Breast epithelium (tissue), 4 donors: ENCODE data around the gene MUC4. TPM values are rescaled to one million over a fixed set of nuclear protein-coding genes. Genes with fewer than 3 reads are reported as not detected.

Experiments
- DNase-seq, 2 donors: peaks; one replicate each; pipeline ENCODE4 v3.0.0-alpha.2; 2019; ENCODE audit warnings: low spot score in 2 of 2
- H3K27ac ChIP-seq, 2 donors: fragments of 200-600 bp; sonication (generic) in 1 of 2; one replicate each; pipeline ENCODE4 v1.5.1; 2016 to 2019; ENCODE audit warnings: mild to moderate bottlenecking in 1 of 2
- H3K27me3 ChIP-seq, 2 donors: fragments of 200-600 bp; sonication (generic) in 1 of 2; one replicate each; pipeline versions ENCODE4 v1.5.1 to v1.6.0; 2017 to 2019; ENCODE audit warnings: control low read depth in 1 of 2, mild to moderate bottlenecking in 1 of 2
- H3K36me3 ChIP-seq: fragments of 200-600 bp; one replicate; pipeline ENCODE4 v1.5.1; 2019
- H3K4me1 ChIP-seq, 2 donors: fragments of 200-600 bp; sonication (generic); one replicate each; pipeline ENCODE4 v1.5.1; 2016 to 2019; ENCODE audit warnings: control low read depth in 1 of 2
- H3K4me3 ChIP-seq, 3 donors: fragments of 200-600 bp; sonication (generic); 1 replicate in 2 of 3; 2 replicates in 1 of 3; pipeline ENCODE4 v1.5.1; 2016 to 2019; ENCODE audit warnings: mild to moderate bottlenecking in 3 of 3, moderate library complexity in 2 of 3
- H3K9me3 ChIP-seq, 2 donors: fragments of 200-600 bp; sonication (generic) in 1 of 2; one replicate each; pipeline ENCODE4 v1.5.1; 2016 to 2019; ENCODE audit warnings: control low read depth in 1 of 2
- POLR2A ChIP-seq: fragments of 450-650 bp; IDR thresholded peaks from one replicate; pipeline ENCODE4 v1.6.1; 2016; ENCODE audit warnings: antibody characterized with exemption, mild to moderate bottlenecking, moderate library complexity
- POLR2AphosphoS5 ChIP-seq, 3 donors: sonication (generic); formaldehyde crosslinking; IDR thresholded peaks; one replicate each; pipeline ENCODE4 v1.6.1; 2017; ENCODE audit warnings: antibody characterized with exemption in 3 of 3
- intact Hi-C: fragments of 100-400 bp; cut with DNase I; formaldehyde crosslinking; loops from one replicate; pipeline ENCODE4 v1.15.1; 2023; ENCODE audit warnings: low total_unique reads
- total RNA-seq, 3 donors: library from RNA; depleted of rRNA; stranded (reverse); fragments of >200 nt; gene quantifications; one replicate each; pipeline ENCODE4 v1.1.0, GENCODE V29; 2016
- TF ChIP-seq, protein P1 (sequence below), 3 donors: fragments of 450-650 bp; IDR thresholded peaks; one replicate each; pipeline ENCODE4 v1.5.1; 2016 to 2017; ENCODE audit warnings: antibody characterized with exemption in 3 of 3, mild to moderate bottlenecking in 3 of 3, moderate library complexity in 3 of 3

Gene MUC4, protein sequence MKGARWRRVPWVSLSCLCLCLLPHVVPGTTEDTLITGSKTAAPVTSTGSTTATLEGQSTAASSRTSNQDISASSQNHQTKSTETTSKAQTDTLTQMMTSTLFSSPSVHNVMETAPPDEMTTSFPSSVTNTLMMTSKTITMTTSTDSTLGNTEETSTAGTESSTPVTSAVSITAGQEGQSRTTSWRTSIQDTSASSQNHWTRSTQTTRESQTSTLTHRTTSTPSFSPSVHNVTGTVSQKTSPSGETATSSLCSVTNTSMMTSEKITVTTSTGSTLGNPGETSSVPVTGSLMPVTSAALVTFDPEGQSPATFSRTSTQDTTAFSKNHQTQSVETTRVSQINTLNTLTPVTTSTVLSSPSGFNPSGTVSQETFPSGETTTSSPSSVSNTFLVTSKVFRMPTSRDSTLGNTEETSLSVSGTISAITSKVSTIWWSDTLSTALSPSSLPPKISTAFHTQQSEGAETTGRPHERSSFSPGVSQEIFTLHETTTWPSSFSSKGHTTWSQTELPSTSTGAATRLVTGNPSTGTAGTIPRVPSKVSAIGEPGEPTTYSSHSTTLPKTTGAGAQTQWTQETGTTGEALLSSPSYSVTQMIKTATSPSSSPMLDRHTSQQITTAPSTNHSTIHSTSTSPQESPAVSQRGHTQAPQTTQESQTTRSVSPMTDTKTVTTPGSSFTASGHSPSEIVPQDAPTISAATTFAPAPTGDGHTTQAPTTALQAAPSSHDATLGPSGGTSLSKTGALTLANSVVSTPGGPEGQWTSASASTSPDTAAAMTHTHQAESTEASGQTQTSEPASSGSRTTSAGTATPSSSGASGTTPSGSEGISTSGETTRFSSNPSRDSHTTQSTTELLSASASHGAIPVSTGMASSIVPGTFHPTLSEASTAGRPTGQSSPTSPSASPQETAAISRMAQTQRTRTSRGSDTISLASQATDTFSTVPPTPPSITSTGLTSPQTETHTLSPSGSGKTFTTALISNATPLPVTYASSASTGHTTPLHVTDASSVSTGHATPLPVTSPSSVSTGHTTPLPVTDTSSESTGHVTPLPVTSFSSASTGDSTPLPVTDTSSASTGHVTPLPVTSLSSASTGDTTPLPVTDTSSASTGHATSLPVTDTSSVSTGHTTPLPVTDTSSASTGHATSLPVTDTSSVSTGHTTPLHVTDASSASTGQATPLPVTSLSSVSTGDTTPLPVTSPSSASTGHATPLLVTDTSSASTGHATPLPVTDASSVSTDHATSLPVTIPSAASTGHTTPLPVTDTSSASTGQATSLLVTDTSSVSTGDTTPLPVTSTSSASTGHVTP (N-terminal part only)
- total RNA-seq = 1 to 10 TPM in 1 of 3 donors, under 1 TPM in 1, not detected in 1; under 0.01 to 1.3 TPM

DNA sequence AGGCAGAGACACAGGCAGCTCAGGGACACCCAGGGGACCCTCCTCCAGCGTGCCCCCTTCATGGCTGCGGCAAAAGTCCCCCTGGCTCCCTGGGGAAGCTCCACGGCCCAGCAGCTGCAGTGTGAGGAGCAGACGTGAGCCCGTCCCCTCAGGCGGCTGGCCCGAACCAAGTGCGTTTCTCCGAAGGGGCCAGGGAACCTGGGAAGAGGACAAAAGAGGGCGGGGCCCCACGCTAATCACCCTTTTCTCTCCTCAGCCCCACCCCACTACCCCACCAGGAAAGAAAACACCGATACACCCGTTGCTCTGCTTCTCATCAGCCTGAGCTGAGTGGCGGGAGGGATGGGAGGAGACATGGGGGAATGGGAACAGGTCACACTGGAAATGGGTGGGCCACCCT is at the start of gene MUC4:
Gene MUC4, minus strand, starts transcription at position 174 of the 400 bp plus-strand sequence. Its CDS starts 112 bp downstream, at position 62.
- Histone ChIP-seq H3K27me3 (peaks cover 0 to 13% of the 10 kb centered on the region in 2 donors), H3K9me3 (no peaks in the 10 kb centered on the region), H3K4me3 (no peak within 1 kb of the TSS), H3K36me3 (no peaks in the 10 kb centered on the region), H3K27ac (no peak within 1 kb of the TSS), H3K4me1 (no peaks in the 10 kb centered on the region)
- TF ChIP-seq POLR2A (no peak), POLR2AphosphoS5 (IDR thresholded peaks at IDR 0.05) (no peak)
- TF ChIP-seq, protein P1, sequence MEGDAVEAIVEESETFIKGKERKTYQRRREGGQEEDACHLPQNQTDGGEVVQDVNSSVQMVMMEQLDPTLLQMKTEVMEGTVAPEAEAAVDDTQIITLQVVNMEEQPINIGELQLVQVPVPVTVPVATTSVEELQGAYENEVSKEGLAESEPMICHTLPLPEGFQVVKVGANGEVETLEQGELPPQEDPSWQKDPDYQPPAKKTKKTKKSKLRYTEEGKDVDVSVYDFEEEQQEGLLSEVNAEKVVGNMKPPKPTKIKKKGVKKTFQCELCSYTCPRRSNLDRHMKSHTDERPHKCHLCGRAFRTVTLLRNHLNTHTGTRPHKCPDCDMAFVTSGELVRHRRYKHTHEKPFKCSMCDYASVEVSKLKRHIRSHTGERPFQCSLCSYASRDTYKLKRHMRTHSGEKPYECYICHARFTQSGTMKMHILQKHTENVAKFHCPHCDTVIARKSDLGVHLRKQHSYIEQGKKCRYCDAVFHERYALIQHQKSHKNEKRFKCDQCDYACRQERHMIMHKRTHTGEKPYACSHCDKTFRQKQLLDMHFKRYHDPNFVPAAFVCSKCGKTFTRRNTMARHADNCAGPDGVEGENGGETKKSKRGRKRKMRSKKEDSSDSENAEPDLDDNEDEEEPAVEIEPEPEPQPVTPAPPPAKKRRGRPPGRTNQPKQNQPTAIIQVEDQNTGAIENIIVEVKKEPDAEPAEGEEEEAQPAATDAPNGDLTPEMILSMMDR (IDR thresholded peaks at IDR 0.05) = no peak
- intact Hi-C loops = no loop called here
- DNase-seq = peak in 1 of 2 donors; percentile 35

DNA sequence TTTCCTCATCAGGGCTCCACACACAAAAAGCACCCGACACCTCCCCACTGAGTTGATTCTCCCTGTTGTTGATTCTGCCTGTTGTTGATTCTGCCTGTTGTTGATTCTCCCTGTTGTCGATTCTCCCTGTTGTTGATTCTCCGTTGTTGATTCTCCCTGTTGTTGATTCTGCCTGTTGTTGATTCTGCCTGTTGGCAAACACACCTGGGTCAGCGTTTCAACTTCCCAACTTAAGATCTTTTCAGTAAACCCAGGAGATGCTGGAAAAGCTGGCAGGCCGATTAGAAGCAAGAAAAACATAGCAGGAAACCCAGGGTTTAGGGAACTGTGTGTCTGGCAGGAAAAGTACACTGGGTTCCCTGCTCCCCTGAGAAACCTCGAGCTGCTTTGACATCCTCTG is 48.7 kb upstream of the MUC4 start:
- Histone ChIP-seq H3K27ac (peak overlapping the region in 1 of 2 donors; percentile 17), H3K36me3 (no peaks in the 10 kb centered on the region), H3K4me1 (peaks cover 0 to 7% of the 10 kb centered on the region in 2 donors), H3K4me3 (no peak overlapping the region), H3K9me3 (no peaks in the 10 kb centered on the region), H3K27me3 (no peaks in the 10 kb centered on the region)
- DNase-seq = no peak
- intact Hi-C loops = no loop called here
- TF ChIP-seq POLR2AphosphoS5 (IDR thresholded peaks at IDR 0.05) (no peak), POLR2A (no peak)
- TF ChIP-seq, protein P1 (IDR thresholded peaks at IDR 0.05) = no peak

DNA sequence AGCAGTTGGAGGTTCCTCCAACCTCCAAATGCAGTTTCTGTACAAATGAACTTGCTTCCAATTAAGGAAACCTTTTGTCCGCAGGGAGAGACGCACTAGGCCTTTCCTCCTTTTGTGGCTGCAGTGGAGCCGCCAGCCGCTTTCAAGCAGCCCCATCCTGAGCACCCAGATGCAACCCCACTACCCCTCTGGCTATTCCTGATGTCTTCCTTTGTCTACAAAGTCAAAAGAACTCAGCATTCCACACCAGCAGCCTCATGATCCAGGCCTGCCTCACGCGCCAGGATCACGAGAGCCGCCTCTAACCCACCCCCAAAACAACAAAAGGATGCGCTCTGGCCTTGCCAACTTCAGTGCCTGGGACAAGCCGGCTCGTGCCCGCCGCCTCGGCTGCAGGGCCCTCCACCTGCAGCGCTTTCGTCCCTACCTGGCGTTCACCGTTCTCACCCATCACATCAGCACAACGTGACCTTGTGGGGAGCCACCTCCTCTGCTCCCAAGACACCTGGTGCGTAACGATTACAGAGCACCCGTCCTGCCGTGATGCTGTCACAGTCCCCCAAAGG is 48.2 kb upstream of the MUC4 start:
- Histone ChIP-seq H3K4me1 (peaks cover 0 to 7% of the 10 kb centered on the region in 2 donors), H3K4me3 (no peak overlapping the region), H3K27ac (peak overlapping the region; percentile 17 to 25), H3K9me3 (no peaks in the 10 kb centered on the region), H3K36me3 (no peaks in the 10 kb centered on the region), H3K27me3 (no peaks in the 10 kb centered on the region)
- DNase-seq = no peak
- no peak for TF ChIP-seq POLR2AphosphoS5 (IDR thresholded peaks at IDR 0.05)
- TF ChIP-seq, protein P1 (IDR thresholded peaks at IDR 0.05) = no peak
- no peak for TF ChIP-seq POLR2A
- intact Hi-C loops = no loop called here

DNA sequence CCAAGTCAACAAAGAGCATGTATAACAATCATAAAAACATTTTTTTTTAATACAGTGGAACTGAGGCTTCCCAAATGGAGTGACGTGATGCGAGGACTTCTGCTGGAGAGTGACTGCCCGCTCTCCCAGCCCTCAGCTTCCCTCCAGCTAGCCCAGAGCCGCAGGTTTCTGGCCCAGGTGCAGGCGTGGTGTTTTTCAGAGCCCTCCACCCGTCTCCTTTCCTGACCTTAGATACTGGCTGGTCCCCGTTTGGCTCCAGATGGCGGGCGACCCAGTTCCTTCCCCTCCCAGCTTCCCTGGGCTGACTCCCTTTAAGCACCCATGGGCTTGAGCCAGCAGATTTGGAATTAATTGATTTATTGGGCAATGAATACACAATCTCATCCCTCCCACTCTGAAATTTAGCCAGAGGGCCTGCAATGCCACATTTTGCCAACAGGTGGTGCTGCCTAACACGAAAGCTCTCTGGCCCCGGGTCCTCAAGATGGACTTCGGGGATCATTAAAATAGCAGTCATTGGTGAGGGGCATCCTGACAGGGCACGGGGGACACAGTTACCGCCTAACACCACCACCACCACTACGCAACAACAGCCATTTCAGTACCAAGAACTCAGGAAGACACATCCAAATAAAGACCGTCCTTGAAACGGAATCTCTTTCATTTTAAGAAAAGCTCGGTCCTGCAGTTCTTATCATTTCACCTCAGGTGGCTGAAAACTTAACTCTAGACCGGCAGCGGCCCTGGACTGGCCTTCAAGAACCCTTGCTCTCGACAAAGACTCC is 47.5 kb upstream of the MUC4 start:
- Histone ChIP-seq H3K9me3 (no peaks in the 10 kb centered on the region), H3K4me3 (no peak overlapping the region), H3K27ac (peak overlapping the region in 1 of 2 donors; percentile 25), H3K36me3 (no peaks in the 10 kb centered on the region), H3K27me3 (no peaks in the 10 kb centered on the region), H3K4me1 (peaks cover 0 to 7% of the 10 kb centered on the region in 2 donors)
- peak; percentile 72 to 76 for DNase-seq
- no peak for TF ChIP-seq POLR2A
- TF ChIP-seq, protein P1 (IDR thresholded peaks at IDR 0.05) = peak; percentile 96 to 99 (median 96)
- intact Hi-C loops = no loop called here
